Measurements from ENCODE around the gene VWF.

VWF gene

DNA sequence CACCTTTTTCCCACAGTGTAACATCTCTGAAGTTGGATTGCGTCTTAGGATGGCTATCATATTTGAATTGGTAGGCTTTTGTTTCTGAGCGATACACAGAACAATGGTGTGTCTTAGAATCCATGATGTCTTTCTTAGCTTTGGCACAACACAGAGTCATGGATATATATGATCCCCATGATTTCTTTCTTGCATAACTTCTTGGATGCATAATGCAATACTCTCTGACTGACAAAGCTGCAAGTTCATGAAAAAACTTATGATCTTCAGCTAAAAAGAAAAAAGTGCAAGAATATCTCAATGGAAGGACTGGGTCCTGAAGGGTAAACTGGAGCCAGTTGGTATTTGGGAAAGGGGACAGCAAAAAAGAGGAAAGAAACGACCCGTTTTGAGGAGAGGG lies 48.1 kb downstream of the VWF start:
- no peak for DNase-seq

DNA sequence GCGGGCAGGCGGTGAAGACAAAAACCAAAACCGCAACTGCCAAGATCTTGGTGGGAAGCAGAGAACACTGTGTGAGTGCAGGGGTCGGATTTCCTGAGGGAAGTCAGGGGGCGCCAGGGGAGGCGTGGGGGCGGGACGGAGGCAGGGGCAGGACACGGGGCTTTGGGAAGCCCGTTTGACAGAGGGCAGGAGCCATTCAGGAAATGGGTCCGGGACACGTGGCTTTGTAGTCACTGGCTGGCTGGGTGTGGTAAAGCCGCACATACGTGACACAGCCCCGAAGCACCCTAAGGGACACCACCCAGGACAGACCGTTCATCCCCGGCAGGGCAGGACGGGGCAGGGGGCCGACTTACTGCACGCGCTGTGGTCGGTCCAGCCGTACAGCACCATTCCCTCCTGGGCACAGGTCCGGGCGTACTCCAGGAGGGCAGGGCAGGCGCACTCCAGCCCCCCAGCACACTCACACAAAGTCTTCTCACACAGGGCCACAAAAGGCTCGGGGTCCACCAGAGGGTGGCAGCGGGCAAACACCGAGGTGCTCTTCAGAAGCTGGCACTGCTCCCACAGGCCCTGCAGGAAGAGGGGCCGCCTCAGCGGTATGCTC lies 49.4 kb downstream of the VWF start:
- peak in 1 of 2 experiments; percentile 26 for DNase-seq

- no peak for DNase-seq
These were observed 50.0 kb downstream of the VWF start for GRCh38 chr12:6074427-6074826.

- no peak for DNase-seq
These were observed 51.0 kb downstream of the VWF start for GRCh38 chr12:6073426-6073825.

- no peak for DNase-seq
These were observed 52.1 kb downstream of the VWF start for GRCh38 chr12:6072302-6072752.

- DNase-seq: no peak
These were observed 52.9 kb downstream of the VWF start for GRCh38 chr12:6071589-6071988.

DNA sequence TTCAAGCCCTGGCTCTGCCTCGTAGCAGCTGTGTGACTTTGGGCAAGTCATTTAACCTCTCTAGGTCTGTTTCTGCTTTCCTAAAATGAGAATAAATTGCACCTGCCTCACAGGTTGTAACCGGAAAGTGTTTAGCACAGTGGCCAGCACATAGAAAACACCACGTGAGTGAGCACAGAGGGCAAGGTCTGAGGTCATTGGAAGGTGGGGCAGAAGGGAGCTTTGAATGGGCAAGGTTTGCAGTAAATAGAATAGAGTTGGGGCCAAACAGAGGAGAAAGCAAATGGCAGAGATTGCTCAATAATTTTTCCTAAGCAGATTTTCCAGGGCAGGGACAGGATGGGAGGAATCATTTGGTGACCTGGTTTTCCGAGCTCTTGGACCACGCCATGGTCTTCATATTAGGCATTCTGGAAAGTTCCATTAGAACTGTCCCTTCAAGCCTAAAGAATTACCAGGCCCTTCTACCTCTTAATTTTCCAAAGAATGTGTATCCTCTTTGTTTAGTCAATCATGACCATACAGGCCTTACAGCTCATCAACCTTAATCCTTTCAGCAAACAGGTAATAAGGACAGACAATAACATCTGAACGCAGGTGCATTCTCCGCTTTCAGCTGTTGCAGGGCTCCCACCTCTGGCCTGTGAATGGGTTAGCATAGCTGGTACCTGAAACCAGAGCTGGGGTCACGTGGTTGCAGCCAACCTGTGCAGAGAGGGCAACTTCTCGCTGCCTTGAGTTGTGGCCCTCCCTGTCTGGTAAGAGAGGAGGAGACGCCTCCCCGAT lies 53.8 kb downstream of the VWF start:
- no peak for DNase-seq

DNA sequence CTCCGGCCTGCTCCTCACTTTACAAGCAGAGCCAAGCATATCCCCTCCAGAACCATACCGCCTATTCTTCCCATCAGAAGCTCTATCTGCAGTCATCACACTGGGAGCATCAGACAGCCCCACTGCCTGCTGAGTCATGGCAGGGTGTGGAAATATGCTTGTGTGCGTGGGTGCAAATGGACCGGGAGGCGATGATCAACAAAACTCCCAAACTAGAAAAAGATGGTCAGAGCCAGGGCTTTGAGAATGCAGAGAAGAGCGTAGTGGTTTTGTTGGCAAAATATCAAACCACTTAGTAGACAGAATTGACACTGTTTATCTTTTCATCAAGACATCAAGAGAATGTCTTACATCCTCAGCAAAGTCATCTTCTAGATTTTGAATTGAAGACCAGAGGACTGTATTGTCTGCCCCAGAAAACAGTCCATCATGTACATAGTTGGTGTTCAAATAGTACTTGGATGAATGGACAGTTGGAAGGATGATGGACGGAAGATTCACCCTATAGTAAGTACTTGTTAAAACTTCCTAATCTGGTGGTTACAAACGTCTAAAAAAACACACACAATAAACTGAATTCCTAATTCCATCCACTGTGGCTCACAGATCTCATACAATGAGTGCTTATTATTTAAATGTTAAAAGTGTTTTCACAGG lies 54.9 kb downstream of the VWF start:
- no peak for DNase-seq

GRCh38 chr12:6068227-6068626 lies 56.2 kb downstream of the VWF start:
- no peak for DNase-seq

DNA sequence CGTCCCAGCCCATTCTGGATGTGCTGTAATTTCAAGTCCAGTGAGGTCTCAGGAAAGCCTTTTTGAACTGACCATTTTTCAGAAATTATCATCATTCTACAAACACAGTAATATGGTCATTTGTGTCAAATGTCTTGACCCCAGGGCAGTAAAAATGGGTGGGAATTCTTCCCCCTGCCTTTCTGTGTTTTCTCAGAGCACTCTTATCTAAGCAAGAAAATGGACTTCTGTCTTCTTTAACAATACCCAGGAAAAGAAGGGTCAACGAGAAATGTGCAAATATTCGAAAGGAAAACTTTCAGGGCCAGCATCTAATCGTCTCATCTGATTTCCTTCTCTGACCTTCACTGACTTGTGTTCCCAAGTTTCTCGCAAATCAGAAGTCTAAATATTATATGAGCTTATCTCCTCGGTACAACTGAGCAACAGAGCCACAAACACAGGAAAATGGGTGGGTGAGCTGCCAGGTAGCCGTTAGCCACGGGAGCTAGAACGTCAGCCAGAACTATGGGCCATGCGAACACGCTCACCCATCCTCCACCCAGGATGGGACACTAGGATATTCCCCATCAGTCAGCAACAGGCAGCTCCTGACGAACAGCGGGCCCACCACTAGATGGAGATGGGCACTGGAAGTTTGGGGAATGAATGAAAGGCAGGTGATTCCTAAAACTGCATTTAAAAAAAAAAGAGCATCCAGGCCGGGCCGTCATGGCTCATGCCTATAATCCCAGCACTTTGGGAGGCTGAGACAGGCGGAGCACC lies 57.1 kb downstream of the VWF start:
- peak in 1 of 2 experiments; percentile 24 for DNase-seq

DNA sequence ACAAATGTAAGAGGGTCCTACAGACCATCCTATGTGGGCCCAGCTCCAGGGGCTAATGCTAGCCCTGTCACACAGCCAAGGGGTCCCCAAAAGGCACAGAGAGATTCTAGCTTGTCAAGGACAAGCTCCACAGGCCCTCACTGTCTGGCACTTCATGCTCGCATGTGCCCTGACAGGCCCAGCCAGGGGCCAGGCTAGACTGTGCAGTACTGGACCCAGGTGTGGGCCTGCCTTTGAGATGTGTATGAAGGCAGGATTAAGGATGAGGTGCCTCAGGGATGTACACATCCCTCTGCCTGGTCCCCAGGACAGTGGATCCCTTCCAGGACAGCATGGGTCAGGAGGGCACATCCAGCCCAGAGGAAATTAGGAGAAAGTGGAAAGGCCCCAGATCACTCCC lies 57.8 kb downstream of the VWF start:
- no peak for DNase-seq

DNA sequence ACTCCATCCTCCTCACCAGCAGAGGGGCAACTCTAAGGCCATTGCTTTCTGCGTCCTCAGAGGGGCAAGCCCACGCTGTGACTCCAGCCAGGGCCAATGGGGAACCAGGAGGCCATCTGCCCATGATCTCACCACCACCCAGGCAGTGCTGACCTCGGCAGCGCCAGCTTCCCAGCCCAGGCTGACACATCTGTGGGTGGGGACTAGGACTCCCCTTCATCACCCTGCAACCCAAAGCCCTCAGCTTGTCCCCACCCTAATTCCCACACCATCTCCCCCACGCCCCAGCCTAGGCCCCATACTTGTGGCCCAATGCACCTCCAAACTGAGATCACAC lies 58.6 kb downstream of the VWF start:
- no peak for DNase-seq

DNA sequence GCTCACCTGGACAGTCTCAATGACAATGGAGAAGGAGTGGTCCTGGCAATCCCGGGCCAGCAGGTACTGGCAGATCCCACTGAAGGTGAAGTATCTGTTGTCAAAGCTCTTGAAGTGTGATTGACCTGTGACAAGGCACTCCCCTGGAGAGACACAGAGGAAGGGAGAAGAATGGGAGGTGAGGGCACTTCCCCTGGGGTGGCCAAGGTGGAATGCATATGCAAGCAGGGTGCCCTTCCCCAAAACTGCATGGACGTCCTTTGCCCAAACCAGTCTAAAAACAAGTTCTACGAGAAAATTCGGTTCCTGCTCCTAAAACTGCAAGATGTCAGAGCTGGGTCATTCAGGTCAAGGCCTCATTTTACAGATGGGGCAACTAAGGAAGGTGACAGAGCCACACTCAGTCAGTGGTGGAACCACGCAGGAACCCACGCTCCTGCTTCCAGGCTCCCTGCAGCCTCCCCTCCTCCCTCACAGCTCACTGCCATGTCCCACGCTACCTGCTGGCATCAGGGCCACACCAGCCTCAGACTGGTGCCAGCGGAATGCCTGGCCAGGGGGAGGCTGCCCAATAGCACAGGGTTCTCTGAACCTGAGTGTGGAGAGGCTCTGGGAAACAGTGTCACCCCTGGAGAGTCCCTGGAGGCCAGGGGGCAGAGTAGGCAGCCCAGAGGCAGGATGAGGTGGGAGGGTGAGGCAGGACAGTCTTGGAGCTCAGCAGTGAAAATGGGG lies 59.2 kb downstream of the VWF start:
- no peak for DNase-seq

GRCh38 chr12:6062757-6063735 lies 61.4 kb downstream of the VWF start:
- peak in 1 of 2 experiments; percentile 35 for DNase-seq

GRCh38 chr12:6062395-6062756 lies 62.1 kb downstream of the VWF start:
- no peak for DNase-seq

DNA sequence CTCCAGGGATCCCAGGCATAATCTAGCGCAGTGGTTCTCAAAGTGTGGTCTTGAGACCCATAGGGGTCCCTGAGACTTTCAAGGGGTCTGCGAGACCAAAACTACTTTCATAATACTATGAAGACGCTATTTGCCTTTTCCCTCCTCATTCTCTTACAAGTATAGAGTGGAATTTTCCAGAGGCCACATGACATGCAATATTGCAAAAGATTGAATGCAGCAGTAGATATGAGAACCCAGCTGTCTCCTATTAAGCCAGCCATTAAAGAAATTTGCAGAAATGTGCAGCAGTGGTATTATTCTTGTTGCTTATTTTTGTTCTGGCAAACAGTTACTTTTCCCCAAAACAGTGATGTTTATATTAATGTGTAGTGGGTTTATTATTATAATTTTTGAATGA lies 62.8 kb downstream of the VWF start:
- no peak for DNase-seq

- no peak for DNase-seq
These were observed 64.5 kb downstream of the VWF start for GRCh38 chr12:6059860-6060565.

DNA sequence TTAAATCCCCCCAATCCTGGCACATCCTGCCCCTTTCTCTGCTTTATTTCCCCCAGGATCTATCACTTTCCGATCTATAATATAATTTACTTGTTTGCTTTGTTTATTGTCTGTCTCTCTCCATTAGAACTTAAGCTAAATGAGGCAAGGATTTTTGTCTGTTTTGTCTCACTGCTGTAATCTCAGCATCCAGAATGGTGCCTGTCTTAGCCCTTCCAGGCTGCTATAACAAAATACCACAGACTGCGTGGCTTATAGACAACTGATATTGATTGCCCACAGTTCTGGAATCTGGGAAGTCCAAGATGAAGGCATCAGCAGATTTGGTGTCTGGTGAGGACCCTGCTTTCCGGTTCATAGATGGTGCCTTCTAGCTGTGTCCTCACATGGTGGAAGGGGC lies 65.2 kb downstream of the VWF start:
- no peak for DNase-seq

- DNase-seq: no peak
These were observed 65.8 kb downstream of the VWF start for GRCh38 chr12:6058481-6059161.

- no peak for DNase-seq
These were observed 66.8 kb downstream of the VWF start for GRCh38 chr12:6057700-6058099.
